Neural progenitor cell (in vitro differentiated cells): ENCODE measurements around the gene SLC35C1.

Source experiments
- EZH2 ChIP-seq: fragments of 200-600 bp; sonication (generic); IDR thresholded peaks from 2 replicates; pipeline ENCODE4 v1.6.1; 2017; ENCODE audit warnings: antibody characterized with exemption, mild to moderate bottlenecking, moderate library complexity
- EZH2phosphoT487 ChIP-seq: fragments of 200-600 bp; sonication (generic); IDR thresholded peaks from 2 replicates; pipeline ENCODE4 v1.6.1; 2017; ENCODE audit warnings: antibody characterized with exemption
- TF ChIP-seq, protein P1 (sequence below): fragments of 200-600 bp; sonication (generic); IDR thresholded peaks from 2 replicates; pipeline ENCODE4 v1.5.1; 2017; ENCODE audit warnings: antibody characterized with exemption, mild to moderate bottlenecking

DNA sequence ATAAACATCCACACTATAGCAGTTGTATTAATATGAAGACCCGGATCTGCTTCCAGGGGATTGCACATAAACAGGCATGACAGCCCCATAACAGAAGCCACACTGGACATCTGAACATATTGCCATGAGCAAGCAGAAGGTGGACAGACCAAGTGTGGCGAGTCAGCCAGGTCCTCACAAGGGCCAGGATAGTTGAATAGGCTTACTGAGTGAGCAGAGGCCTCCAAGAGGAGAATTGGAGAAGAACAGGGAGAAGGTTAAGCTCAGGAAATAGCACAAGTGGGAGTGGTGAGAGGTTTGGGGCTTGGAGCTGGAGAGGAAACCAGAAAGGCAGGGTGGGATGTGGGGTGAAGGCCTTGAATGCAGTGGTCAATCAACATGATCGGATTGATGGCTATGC lies 10.8 kb downstream of the SLC35C1 start:
- TF ChIP-seq, protein P1, sequence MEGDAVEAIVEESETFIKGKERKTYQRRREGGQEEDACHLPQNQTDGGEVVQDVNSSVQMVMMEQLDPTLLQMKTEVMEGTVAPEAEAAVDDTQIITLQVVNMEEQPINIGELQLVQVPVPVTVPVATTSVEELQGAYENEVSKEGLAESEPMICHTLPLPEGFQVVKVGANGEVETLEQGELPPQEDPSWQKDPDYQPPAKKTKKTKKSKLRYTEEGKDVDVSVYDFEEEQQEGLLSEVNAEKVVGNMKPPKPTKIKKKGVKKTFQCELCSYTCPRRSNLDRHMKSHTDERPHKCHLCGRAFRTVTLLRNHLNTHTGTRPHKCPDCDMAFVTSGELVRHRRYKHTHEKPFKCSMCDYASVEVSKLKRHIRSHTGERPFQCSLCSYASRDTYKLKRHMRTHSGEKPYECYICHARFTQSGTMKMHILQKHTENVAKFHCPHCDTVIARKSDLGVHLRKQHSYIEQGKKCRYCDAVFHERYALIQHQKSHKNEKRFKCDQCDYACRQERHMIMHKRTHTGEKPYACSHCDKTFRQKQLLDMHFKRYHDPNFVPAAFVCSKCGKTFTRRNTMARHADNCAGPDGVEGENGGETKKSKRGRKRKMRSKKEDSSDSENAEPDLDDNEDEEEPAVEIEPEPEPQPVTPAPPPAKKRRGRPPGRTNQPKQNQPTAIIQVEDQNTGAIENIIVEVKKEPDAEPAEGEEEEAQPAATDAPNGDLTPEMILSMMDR, result no peak
- TF ChIP-seq EZH2phosphoT487, result no peak
- no peak for TF ChIP-seq EZH2
